Brain microvascular endothelial cell (primary cell): Measurements from ENCODE around the gene PEX14.
"Not testable (repeated sequence)": the region's sequence is repeated elsewhere in the genome, so short reads cannot be mapped to it uniquely, and the experiment has no call there.

Experiments used
- DNase-seq: peaks from one replicate; pipeline ENCODE4 v3.0.0-alpha.2; 2020
- H3K27ac ChIP-seq: fragments of 250-450 bp; sonication (Bioruptor Pico); 2 replicates; pipeline ENCODE4 v1.5.1; 2020; ENCODE audit warnings: mild to moderate bottlenecking, moderate library complexity
- H3K27me3 ChIP-seq: fragments of 250-450 bp; sonication (Bioruptor Pico); replicated peaks from 2 replicates; pipeline ENCODE4 v1.5.1; 2020; ENCODE audit warnings: mild to moderate bottlenecking
- H3K36me3 ChIP-seq: fragments of 250-450 bp; sonication (Bioruptor Pico); replicated peaks from 2 replicates; pipeline ENCODE4 v1.5.1; 2020; ENCODE audit warnings: mild to moderate bottlenecking
- H3K4me3 ChIP-seq: 2 replicates; pipeline ENCODE4 v1.5.1; 2011; ENCODE audit warnings: low read depth, mild to moderate bottlenecking, control low read depth, low read length, moderate library complexity
- in situ Hi-C: cut with HindIII; loops from 2 replicates; pipeline ENCODE4 v1.10.0; 2017; ENCODE audit warnings: low sequenced_read_pairs, low pct_ligation_motif_present
- TF ChIP-seq, protein P1 (sequence below): IDR thresholded peaks from 2 replicates; pipeline ENCODE4 v1.5.1; 2011; ENCODE audit warnings: low read depth, mild to moderate bottlenecking, moderate library complexity, low read length, control low read depth, inconsistent platforms; ENCODE audit errors: missing control alignments

PEX14 gene

DNA sequence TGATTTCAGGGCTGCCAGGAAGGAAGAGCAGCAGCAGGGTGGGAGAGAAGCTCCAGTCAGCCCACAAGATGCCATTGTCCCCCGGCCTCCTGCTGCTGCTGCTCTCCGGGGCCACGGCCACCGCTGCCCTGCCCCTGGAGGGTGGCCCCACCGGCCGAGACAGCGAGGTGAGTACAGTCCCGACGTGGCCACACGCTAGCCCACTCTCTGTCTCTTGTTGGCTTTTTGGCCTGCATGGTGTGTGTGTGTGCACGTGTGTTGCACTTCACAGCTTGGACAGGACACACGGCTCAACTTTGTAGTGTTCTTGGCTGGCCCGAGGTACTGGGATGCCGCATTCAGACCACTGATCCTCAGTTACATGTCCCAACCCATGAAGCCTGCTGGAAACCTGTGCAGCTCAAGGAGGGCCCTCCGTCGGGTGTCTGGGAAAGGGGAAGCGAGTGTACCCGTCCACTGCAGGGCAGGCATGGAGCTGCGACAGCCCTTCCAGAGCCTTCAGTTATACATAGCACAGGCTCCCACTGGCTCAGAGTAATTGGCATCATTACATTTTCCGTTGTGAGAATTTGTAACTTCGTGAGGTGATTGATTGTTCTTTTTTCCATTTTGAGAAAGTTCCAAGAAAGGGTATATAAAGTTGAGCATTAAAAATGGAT, 24.5 kb upstream of the PEX14 start:
- no peak for DNase-seq
- Histone ChIP-seq H3K4me3 (no peak overlapping the region), H3K36me3 (no peaks in the 10 kb centered on the region), H3K27me3 (no peaks in the 10 kb centered on the region), H3K27ac (no peak overlapping the region)
- TF ChIP-seq, protein P1, sequence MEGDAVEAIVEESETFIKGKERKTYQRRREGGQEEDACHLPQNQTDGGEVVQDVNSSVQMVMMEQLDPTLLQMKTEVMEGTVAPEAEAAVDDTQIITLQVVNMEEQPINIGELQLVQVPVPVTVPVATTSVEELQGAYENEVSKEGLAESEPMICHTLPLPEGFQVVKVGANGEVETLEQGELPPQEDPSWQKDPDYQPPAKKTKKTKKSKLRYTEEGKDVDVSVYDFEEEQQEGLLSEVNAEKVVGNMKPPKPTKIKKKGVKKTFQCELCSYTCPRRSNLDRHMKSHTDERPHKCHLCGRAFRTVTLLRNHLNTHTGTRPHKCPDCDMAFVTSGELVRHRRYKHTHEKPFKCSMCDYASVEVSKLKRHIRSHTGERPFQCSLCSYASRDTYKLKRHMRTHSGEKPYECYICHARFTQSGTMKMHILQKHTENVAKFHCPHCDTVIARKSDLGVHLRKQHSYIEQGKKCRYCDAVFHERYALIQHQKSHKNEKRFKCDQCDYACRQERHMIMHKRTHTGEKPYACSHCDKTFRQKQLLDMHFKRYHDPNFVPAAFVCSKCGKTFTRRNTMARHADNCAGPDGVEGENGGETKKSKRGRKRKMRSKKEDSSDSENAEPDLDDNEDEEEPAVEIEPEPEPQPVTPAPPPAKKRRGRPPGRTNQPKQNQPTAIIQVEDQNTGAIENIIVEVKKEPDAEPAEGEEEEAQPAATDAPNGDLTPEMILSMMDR, result no peak
- in situ Hi-C loops, result no loop called here

DNA sequence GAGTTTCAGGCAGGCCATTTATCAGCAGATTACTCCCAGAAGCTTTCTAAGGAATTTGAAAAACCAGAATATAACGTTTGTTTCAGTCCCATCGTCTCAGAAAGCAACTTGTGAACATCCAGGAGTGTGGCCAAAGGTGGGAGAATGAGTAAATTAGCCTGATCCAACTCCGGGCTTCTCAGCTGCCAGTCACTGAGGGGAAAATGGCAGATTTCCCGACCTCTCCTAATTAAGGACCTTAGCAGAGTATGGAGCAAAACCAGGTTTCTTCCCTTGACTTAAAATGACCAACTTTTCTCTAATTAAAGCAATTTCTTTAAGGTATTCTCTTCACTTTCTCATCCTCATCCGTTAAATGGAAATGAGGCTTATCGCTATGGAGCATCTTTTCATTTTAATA, 23.9 kb upstream of the PEX14 start:
- H3K27ac ChIP-seq, result no peak overlapping the region
- no peak overlapping the region for H3K4me3 ChIP-seq

DNA sequence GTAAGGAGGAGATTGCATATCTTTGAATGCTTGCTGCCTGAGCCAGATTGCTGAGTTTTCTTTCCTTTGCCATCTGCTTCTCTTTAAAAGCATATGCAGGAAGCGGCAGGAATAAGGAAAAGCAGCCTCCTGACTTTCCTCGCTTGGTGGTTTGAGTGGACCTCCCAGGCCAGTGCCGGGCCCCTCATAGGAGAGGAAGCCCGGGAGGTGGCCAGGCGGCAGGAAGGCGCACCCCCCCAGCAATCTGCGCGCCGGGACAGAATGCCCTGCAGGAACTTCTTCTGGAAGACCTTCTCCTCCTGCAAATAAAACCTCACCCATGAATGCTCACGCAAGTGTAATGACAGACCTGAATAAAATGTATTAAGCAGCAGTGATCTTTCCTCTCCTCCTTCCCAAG, 23.5 kb upstream of the PEX14 start:
- Histone ChIP-seq H3K27me3 (no peaks in the 10 kb centered on the region), H3K4me3 (no peak overlapping the region), H3K27ac (no peak overlapping the region), H3K36me3 (no peaks in the 10 kb centered on the region)
- in situ Hi-C loops, result no loop called here
- TF ChIP-seq, protein P1, result no peak
- peak; percentile 10 for DNase-seq

More for the DNA sequence above, 23.9 kb upstream of the PEX14 start:
- H3K27me3 ChIP-seq, result no peaks in the 10 kb centered on the region
- DNase-seq, result no peak
- TF ChIP-seq, protein P1, result no peak
- no peaks in the 10 kb centered on the region for H3K36me3 ChIP-seq
- in situ Hi-C loops, result no loop called here

DNA sequence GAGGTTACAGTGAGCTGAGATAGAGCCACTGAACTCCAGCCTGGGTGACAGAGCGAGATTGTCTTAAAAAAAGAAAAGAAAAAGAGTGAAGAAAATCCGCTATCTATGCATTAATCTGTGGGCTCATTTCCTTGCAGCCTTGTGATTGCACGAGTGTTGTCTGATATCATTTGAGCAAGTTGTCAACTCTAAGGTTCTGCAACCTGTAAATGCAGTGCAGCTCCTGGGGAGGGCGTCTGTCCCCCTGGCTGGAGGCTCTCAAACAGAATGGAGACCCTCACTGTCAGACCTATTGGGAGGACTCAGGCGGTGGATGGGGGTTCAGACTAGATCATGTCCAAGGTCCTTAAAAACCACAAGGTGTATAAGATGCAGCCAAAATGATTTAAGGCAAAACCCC, 18.7 kb upstream of the PEX14 start:
- Histone ChIP-seq H3K36me3 (peaks cover 3% of the 10 kb centered on the region), H3K4me3 (no peak overlapping the region), H3K27ac (no peak overlapping the region), H3K27me3 (no peaks in the 10 kb centered on the region)
- TF ChIP-seq, protein P1, result peak; percentile 7
- in situ Hi-C loops, result no loop called here
- no peak for DNase-seq

DNA sequence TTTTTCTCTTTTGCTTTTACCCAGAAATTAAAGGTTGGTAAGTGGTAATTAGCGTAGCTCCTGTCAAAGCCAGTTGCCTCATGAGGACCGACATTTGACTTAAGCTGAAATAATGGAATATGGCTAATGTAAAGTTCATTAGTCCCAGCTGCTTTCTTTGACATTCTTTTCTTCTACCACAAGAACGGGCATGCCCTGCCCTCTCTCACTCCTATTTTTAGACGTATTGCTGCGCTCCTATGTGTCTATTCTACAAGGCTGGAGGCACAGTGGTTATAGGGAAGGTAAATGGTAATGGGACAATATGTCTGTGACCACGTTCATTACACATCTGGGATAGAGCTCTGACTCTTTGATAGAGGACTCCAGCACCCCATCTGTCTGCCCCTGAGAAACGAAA, 18.1 kb upstream of the PEX14 start:
- in situ Hi-C loops, result no loop called here
- no peak overlapping the region for H3K4me3 ChIP-seq
- H3K27ac ChIP-seq, result no peak overlapping the region

DNA sequence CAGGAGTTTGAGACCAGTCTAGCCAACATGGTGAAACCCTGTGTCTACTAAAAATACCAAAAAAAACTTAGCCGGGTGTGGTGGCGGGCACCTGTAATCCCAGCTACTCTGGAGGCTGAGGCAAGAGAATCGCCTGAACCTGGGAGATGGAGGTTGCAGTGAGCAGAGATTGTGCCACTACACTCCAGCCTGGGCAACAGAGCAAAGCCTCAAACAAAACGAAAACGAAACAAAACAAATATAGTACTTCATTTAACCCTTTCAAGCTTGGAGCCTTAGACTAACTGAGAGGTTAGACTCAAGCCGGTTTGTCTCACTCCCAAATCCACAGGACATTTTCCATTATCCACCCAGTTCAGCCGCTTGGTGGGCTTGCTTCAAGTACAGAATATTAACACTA, 17.3 kb upstream of the PEX14 start:
- H3K4me3 ChIP-seq, H3K27me3 ChIP-seq, DNase-seq, H3K27ac ChIP-seq, in situ Hi-C loops: not testable (repeated sequence)
- H3K36me3 ChIP-seq, result peaks cover 14% of the 10 kb centered on the region

More for the DNA sequence above, 18.1 kb upstream of the PEX14 start:
- DNase-seq, result no peak
- H3K27me3 ChIP-seq, result no peaks in the 10 kb centered on the region
- TF ChIP-seq, protein P1, result no peak
- peaks cover 7% of the 10 kb centered on the region for H3K36me3 ChIP-seq
